Measurements from ENCODE around the gene POLR1A.

Gene POLR1A

DNA sequence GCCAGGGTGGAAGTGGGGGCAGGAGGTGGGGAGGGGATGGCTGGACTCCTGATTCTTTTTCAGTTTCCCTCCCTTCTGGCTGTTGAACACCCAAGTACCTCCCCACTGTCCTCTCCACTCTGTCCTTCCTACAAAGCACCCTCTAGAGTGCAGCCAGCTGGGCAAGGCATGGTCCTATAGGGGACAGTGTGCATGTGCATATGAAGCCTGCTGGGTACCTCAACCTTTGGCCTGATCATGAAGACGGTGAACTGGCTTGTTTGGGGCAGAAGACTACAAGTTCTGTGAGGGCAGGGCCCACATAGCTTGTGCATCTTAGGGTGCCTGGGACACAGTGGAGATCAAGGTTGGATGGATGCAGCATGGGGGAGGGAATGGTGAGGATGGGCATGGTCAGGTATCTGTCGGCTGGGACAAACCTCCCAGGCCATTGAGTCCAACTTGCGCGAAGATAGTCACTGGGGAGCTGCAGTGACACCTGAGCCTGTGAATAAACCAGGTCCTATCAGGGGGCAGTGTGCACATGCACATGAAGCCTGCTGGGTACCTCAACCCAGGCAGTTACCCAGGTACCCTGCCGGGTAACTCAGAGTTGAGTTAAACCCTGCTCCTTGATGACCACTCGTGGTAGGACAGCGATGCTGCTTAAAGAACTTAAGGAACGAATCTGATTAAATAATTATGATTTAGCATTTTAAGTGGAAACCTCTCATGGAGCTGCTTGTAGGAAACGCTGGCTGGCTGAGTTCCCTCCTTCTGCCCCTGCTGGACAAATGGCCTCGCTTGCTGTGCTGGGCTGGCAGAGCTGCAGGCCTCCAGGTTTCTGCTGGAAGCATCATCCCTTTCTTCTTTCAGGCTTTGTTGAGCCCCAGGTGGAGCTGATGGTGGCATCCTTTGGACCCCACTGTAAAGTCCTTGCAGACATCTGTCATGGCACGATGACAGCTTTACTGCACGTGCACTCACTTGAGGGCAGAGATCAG is 84.0 kb downstream of the POLR1A start:
- DNase-seq (ENCODE audit: low read depth), result no peak

DNA sequence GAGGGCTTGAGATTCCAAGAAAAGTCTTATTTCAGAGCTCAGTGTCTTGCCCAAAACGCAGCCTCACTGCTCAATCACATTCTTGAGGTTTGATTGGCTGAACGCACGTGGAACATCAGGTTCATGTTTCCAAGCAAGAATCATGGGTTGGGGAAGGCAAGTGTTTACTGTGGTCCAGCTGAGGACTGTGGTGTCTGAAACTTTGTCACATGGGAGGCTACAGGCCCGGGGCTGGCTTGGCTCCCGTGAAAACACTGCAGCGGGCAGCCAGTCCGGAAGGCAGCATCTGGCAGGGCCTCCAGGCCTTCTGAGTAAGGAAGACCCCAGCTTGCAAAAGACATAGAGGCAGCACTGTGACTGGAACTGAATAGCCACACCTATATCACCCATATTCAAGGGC is 84.7 kb downstream of the POLR1A start:
- DNase-seq (ENCODE audit: low read depth), result no peak

DNA sequence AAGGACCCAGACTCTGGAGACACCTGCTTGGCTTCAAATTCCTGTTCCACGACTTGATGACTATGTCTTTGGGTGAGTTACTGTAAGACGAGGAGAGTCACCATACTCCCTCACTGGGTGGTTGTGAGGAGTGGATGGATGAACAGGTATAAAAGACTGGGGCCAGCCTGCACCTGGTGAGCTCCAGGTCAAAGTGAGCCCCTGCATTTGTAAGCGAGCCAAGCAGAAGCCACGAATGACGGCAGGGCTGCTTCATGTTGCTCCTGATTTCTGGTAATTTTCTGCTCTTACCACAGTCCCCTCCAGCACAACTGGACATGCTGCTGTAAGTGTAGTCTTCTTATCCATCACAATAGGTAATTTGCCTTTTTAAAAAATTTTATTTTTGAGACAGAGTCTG is 86.6 kb downstream of the POLR1A start:
- no peak for DNase-seq (ENCODE audit: low read depth)

DNA sequence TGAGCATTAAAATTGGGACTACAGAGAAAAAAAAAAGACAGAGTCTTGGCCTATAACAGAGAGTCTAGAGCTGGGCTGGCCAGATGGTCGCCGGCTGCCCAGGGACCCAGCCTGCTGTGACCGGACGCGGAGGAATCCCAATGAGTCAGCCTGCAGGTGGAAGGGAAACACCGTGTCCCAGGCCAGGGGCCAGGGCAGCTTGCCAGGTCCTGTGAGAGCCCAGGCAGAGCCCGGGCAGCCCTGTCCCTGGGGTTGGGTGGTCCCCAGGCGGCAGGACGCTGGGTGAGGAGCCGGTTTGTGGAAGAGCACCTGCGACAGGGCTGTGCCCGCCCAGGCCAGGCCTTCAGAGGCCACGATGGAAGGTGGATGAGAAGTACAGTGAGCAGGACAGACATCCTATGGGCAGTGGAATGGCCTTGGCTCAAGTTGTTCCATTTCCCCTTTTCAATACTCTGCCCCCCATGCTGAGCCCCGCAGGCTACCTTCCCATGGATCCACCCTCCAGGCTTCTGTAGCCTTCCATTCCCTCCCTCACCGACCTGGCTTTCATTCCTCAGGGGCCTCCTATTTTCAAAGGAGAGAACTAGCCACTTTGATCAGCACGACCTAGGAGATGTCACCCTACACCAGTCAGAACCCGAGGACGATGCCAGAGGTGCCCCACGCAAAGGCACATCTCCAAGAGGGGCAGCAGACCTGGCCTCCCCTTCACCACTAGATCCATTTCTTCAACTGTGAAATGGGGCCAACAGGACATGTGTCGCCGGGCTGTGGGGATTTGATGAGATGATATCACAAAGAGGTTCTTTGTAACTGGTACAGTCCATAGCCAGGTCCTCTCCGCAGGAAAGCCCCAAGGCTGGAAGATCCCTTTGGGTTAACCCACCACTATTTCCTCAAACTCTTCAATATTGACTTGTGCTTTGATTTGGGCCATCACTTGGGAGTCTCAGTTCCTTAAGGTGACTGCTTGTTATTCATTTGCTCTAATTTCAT is 87.5 kb downstream of the POLR1A start:
- DNase-seq (ENCODE audit: low read depth), result no peak

DNA sequence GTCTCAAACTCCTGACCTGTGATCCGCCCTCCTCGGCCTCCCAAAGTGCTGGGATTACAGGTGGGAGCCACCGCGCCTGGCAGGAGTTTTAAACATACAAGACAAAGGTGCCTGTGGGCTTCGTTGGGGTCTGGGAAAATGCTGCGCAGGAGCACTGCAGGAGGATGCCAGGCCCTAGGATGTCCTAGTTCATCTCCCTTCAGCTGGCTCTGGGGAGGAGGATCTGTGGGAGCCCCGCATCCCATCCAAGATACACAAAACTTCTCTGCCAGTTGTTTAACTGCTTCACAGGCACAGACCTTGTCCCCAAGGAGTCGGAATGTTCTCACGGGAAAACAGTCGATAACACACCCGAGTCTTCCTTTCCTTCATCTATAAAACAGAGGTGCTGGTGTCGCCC is 89.1 kb downstream of the POLR1A start:
- DNase-seq (ENCODE audit: low read depth), result no peak

DNA sequence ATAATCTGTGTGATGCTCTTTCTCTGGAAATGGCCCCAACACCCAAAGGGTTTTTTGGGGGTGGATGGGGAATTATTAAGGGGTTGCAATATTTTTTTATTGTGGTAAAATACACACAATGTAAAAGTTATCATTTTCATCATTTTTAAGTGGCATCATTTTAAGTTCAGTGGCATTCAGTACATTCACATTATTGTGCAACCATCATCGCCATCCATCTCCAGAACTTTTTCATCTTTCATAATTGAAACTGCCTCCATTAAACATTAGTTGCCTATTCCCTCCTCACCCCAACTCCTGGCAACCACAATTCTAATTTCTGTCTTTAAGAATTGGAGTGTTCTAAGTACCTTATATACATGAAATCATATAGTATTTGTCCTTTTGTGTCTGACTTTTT is 90.0 kb downstream of the POLR1A start:
- no peak for DNase-seq (ENCODE audit: low read depth)

DNA sequence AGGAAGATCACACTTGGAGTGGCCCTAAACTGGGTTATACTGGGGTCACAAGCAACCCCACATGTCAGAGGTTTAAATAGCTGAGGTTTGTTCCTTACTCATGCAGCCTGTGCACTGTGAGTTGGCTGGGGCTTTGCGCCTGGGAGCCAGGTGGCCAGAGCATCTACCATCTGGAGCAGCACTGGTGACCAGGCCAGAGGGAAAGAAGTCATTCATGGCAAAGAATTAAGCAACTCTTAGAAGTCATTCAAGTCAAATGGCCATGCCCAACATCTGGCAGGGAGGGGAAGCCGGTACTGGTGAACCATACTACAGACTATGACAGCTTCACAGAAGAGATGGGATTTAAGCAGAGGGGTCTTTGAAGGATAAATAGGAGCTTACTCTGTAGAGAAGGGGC is 90.7 kb downstream of the POLR1A start:
- DNase-seq (ENCODE audit: low read depth), result no peak

DNA sequence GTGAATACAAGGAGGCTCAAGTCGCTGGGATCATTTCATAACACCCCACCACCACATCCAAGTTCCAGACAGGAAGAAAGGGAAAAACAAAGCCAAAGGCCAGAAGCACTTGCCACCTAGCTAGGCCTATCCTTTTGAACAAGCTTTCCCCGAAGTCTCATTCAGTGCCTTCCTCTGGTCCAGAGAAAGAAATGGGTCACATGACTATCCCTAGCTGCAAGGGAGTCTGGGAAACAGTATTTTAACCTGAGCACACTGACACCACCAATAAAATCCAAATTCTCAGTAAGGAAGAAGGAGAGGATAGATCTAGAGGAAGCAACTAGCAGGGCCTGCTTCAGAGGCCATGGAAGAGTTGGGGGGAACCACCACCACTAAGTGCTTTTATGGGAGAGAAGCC is 91.2 kb downstream of the POLR1A start:
- no peak for DNase-seq (ENCODE audit: low read depth)

DNA sequence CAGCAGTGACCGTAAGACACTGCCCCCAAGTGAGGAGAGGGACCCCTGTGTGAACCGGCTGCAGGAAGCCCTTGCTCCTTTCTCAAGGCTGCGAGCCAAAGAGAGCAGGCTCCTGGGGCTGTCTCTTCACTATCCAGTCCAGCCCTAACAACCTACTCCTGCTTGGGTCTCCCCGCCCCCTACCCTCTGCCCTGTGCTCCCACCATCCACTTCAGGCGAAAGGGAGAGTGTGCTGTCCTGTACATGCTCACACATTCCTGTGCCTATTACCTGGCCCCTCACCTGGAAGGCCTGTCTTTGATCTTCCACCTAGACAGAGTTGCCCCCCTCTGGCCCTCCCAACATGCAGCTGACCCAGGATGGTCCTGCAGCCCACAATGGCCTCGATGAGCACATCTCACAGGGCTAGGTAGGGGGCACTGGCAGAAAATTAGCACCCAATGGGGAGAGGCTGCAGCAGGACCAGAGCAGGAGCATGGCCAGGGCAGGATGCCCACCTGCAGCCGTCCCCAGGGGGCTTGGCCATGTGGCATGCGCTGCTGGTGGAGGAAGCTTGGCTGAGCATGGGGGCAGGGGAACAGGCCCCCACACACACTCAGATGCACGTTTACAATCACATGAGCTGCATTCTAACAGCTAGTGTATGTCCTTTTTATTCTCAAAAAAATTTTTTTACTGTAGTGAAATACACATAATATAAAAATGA is 93.5 kb downstream of the POLR1A start:
- no peak for DNase-seq (ENCODE audit: low read depth)

DNA sequence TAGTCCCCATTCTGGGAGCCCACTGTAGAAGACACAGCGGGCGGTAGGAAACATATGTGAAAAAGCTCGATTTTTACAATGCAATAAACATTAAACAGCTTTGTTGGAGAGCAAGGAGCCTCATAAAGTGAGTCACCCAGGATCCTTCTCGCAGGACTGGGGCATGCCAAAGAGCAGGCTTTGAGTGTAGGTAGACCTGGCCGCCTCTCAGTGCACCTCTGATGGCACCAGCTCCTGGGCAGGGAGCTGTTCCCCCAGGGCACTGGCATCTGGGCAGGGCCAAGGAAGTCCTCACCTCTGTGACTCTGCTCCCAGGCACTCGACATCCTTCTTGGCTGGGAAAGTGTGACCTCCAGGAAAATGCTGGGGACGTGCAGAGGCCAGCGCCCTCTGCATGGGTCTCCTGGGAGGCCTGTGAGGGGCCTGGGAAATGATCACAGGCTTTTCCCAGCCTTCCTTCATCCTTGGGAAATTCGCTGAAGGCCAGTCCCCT is 94.2 kb downstream of the POLR1A start:
- no peak for DNase-seq (ENCODE audit: low read depth)

DNA sequence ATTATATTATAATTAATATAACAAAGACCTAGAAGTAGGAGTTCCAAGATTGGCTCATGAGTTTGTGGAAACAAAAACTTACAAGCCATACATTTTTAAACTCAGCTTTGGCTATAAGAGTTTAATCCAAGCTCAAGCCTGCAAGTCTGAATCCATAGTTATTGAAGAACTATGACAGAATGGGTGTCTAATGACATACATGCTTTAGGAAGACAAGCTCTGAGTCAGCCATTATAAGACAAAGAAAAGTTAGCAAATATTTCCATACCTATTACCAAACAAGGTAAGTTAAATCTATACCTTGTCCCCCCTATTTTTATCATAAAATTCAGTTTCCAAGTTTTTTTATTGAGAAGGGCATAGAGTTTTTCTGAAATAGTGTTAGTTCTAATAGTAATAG is 95.6 kb downstream of the POLR1A start:
- DNase-seq (ENCODE audit: low read depth), result no peak

DNA sequence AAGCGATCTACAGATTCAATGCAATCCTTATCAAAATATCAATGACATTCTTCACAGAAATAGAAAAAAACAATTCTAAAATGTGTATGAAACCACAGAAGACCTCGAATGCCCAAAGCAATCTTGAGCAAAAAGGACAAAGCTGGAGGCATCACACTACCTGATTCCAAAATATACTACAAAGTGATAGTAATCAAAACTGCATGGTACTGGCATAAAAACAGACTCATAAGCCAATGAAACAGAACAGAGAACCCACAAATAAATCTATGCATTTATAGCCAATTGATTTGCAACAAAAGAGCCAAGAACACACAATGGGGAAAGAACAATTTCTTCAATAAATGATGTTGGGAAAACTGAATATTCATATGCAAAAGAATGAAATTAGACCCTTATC is 99.2 kb downstream of the POLR1A start:
- DNase-seq (ENCODE audit: low read depth), result no peak

DNA sequence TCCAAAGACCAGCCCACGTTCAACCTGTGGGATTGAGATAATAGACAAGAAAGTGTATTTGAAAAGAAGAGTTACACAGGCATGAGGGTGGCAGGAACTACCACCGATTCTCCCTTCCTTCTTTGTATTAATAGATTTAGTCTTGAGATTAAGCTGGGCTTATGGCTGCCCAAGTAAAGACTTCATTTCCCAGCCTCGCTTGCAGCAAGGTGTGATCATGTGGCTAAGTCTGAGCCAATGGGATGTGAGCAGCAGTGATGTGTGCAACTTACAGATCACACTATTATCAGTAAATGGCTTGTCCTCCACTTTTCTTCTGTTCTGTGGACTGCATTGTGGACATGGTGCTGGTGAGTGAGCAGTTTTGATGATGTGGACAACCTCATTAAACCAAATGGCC is 101.7 kb downstream of the POLR1A start:
- no peak for DNase-seq (ENCODE audit: low read depth)

DNA sequence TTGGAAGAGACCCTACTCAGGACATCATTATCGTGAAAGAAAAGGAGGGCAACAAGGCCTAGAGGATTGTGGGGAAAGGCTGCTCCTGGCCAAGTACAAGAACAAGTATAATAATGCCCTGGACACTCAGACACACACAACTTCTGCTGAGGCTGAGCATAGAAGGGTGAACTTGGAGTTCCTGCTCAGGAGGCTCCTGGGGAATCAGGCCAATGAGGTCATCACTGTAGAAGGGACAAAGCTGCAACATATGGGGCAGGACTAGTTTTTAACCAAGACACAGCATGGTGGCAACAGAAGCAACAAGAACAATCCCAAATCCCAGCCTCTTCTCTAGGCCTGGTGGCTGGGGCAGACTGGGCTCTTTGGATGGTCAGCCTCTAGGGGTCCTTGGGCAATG is 102.6 kb downstream of the POLR1A start:
- DNase-seq (ENCODE audit: low read depth), result no peak

DNA sequence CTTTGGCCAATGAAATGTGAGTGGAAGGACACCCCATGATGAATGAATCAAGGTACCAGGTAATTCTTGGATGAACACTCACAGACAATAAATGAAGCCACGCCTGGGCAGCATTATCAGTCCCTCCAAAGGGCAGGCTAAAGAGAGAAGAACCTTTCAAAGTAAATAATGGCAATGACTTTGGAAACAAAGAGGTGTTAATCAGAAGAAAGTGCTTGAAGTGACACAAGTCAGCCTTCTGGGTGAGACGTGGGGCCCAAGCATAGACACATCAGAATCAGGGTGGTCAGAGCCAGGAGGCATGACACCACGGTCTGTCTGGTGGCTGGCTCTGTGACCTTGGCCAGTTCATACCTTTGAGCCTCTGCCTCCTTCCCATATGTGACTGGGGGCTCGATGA is 103.3 kb downstream of the POLR1A start:
- DNase-seq (ENCODE audit: low read depth), result no peak

DNA sequence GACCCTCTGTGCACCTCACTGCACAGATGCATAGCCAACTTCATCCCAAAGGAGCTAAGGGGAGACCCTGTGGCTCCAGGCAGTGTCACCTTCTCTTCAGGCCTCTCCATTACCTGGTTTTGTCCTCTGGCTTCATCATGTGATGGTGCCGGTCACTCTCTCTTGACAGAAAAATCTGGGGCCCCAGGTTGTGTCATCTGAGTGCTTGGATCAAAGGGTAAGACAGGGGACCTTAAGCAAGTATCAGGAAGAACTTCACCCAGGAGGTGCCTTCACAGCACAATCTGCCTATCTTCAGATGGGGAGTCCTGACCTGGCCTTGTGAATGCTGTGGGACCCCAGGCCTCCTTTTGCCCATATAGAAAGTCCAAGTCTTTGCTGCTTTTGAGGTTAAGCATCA is 104.4 kb downstream of the POLR1A start:
- no peak for DNase-seq (ENCODE audit: low read depth)

DNA sequence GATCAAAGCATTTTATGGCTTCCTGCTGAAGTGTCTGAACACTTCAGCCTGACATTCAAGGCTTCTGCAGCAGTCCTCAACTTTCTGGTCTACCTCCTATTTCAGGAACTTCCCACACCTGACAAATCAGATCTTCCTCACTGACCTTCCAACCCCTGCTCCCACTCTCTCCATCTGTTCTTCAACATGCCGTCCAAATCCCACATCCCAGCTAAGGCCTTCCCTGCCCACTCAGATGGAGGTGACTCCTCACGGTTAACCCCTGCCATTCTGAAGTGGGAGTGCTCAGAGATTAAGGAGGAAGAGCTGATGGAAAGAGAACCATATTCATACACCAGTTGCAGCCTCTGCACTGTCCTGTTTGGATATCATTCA is 104.8 kb downstream of the POLR1A start:
- DNase-seq (ENCODE audit: low read depth), result no peak

DNA sequence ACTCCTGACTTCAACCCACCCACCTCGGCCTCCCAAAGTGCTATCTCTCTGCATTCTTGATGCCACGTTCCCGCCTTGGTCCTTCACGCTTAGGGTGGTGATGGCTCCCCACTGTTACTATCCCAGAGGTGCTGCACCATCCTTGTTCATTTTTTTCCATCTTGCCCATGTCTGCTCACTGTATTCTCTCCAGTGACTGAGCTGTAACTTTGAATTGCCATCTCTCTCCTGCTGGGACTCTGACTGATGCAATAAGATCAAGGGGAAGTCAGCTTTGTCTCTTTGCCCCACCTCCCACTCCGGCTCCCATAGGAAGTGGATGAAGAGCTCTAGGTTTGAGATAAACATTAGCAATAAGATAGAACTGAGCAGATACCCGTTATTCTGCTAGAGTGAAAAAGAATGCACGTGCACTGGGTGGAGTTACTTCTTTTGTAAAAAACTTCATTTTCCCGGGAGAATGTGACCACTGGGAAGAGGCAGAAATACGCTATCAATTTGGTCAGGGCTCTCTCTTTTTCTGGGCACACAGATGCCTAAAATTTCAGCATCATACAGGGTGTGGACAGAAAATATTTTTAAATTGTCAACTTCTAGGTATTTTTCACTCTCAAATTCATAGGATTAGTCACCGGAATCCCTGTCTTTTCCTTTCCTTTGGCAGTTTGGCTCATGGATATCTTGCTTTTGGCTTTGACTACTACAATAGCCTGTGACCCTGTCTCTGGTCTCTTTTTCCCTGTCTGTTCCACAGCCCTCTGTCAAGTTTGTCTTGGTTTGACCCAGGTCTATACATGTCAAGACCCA is 105.4 kb downstream of the POLR1A start:
- no peak for DNase-seq (ENCODE audit: low read depth)

DNA sequence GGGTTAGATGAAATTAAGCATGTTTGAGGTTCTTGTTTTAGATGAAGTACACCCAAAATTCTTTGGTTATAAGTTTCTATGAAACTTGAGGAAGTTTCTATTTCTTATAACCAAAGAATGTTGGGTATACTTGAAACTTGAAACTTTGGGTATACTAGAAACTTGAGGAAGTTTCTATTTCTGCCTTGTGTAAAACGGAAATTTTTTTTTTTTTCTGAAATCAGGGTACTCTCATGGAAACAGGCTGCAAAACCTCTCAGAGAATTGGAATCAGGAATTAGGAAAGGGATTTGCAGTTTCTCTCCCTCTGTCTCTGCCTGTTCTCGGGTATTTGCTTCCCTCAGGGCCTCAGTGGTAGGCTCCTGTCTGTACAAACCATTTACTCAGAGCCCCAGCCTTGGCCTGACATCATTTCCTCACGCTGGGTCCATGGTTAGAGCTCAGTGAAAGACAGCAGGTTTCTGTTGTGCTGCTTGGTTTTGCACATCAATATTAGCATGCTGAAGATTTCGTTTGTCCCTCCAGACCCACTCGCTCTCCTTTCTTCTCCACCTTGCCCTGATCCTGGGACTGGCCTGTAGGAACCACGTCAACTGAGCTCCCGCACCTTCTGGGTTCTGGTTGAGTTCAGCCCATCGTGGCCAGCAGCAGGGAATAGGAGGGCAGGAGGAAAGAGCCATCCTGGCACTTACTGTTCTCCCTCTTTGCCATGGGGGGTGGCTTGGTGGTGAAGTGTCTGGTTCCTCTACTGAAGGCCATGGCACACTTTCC is 106.4 kb downstream of the POLR1A start:
- peak; percentile 15 for DNase-seq (ENCODE audit: low read depth)

Measured in stimulated activated CD8-positive, alpha-beta memory T cell treated with anti-CD3 and anti-CD28 coated beads, Interleukin-4, amount 100 ng/mL, for 24 hours (primary cell).